Measurements from ENCODE around the gene PAX7.

PAX7 gene

GRCh38 chr1:18701183-18701582 lies 70.5 kb downstream of the PAX7 start:
- DNase-seq (ENCODE audit: low read depth) = no peak

GRCh38 chr1:18703041-18703621 lies 72.5 kb downstream of the PAX7 start:
- no peak for DNase-seq (ENCODE audit: low read depth)

- DNase-seq (ENCODE audit: low read depth) = no peak
These were observed 75.2 kb downstream of the PAX7 start for GRCh38 chr1:18705811-18706210.

GRCh38 chr1:18707696-18708257 lies 77.1 kb downstream of the PAX7 start:
- no peak for DNase-seq (ENCODE audit: low read depth)

- DNase-seq (ENCODE audit: low read depth) = no peak
These were observed 79.4 kb downstream of the PAX7 start for GRCh38 chr1:18710002-18710401.

GRCh38 chr1:18711003-18711402 lies 80.4 kb downstream of the PAX7 start:
- DNase-seq (ENCODE audit: low read depth) = no peak

- no peak for DNase-seq (ENCODE audit: low read depth)
These were observed 81.0 kb downstream of the PAX7 start for GRCh38 chr1:18711536-18712251.

- no peak for DNase-seq (ENCODE audit: low read depth)
These were observed 81.6 kb downstream of the PAX7 start for GRCh38 chr1:18712252-18712600.

- DNase-seq (ENCODE audit: low read depth) = no peak
These were observed 83.9 kb downstream of the PAX7 start for GRCh38 chr1:18714404-18715175.

GRCh38 chr1:18716112-18716784 lies 85.6 kb downstream of the PAX7 start:
- no peak for DNase-seq (ENCODE audit: low read depth)

GRCh38 chr1:18716785-18717678 lies 86.4 kb downstream of the PAX7 start:
- no peak for DNase-seq (ENCODE audit: low read depth)

GRCh38 chr1:18719786-18720451 lies 89.3 kb downstream of the PAX7 start:
- DNase-seq (ENCODE audit: low read depth) = no peak

- DNase-seq (ENCODE audit: low read depth) = no peak
These were observed 90.4 kb downstream of the PAX7 start for GRCh38 chr1:18721041-18721440.

- DNase-seq (ENCODE audit: low read depth) = no peak
These were observed 91.1 kb downstream of the PAX7 start for GRCh38 chr1:18721776-18722175.

- DNase-seq (ENCODE audit: low read depth) = no peak
These were observed 91.6 kb downstream of the PAX7 start for GRCh38 chr1:18722270-18722669.

GRCh38 chr1:18723206-18723605 lies 92.6 kb downstream of the PAX7 start:
- no peak for DNase-seq (ENCODE audit: low read depth)

GRCh38 chr1:18723701-18724411 lies 93.2 kb downstream of the PAX7 start:
- no peak for DNase-seq (ENCODE audit: low read depth)

- no peak for DNase-seq (ENCODE audit: low read depth)
These were observed 94.2 kb downstream of the PAX7 start for GRCh38 chr1:18724801-18725200.

GRCh38 chr1:18725231-18725895 lies 94.7 kb downstream of the PAX7 start:
- no peak for DNase-seq (ENCODE audit: low read depth)

GRCh38 chr1:18726368-18726767 lies 95.7 kb downstream of the PAX7 start:
- DNase-seq (ENCODE audit: low read depth) = no peak

Data from HS-5 (cell line).